PC-9 (cell line): ENCODE measurements around the gene CFAP77.

Source experiments
- EZH2 ChIP-seq: fragments of 200-600 bp; sonication (generic); IDR thresholded peaks from 2 replicates; pipeline ENCODE4 v1.8.0; 2017; ENCODE audit warnings: antibody characterized with exemption, low read depth
- TF ChIP-seq, protein P1 (sequence below): fragments of 200-600 bp; sonication (generic); conservative IDR thresholded peaks from 2 replicates; pipeline ENCODE4 v1.6.1; 2017; ENCODE audit warnings: mixed run types, antibody characterized with exemption, mild to moderate bottlenecking, moderate library complexity

DNA sequence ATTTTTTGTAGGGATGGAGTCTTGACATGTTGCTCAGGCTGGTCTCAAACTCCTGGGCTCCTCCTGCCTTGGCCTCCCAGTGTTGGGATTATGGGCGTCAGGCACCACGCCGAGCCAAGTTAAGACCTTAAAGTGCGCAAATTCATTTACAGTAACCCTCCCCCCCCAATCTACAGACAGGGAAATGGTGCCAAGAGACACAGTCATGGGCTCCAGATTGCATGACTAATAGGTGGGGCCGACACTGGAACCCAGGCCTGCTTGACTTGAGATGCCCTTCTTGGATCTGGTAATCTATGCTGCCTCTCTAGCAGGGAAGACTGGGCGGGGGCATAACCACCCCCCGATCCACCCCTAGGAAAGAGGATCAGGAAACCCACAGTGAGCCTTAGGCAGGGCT, 22.9 kb upstream of the CFAP77 start:
- TF ChIP-seq EZH2 = no peak
- TF ChIP-seq, protein P1, sequence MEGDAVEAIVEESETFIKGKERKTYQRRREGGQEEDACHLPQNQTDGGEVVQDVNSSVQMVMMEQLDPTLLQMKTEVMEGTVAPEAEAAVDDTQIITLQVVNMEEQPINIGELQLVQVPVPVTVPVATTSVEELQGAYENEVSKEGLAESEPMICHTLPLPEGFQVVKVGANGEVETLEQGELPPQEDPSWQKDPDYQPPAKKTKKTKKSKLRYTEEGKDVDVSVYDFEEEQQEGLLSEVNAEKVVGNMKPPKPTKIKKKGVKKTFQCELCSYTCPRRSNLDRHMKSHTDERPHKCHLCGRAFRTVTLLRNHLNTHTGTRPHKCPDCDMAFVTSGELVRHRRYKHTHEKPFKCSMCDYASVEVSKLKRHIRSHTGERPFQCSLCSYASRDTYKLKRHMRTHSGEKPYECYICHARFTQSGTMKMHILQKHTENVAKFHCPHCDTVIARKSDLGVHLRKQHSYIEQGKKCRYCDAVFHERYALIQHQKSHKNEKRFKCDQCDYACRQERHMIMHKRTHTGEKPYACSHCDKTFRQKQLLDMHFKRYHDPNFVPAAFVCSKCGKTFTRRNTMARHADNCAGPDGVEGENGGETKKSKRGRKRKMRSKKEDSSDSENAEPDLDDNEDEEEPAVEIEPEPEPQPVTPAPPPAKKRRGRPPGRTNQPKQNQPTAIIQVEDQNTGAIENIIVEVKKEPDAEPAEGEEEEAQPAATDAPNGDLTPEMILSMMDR = no peak
